Large intestine (tissue), 3 donors: Measurements from ENCODE around the gene TNC. TPM values are rescaled to one million over a fixed set of nuclear protein-coding genes. Genes with fewer than 3 reads are reported as not detected.

ENCODE experiments used
- DNase-seq, 2 donors: peaks; one replicate each; pipeline versions ENCODE4 v3.0.0 to v3.0.0-alpha.2; 2013
- H3K27ac ChIP-seq: one replicate; pipeline ENCODE4 v1.5.1; 2013; ENCODE audit warnings: low read length
- H3K27me3 ChIP-seq: 2 replicates; pipeline ENCODE4 v1.6.1; 2013; ENCODE audit warnings: low read length; ENCODE audit not compliant: control insufficient read depth, insufficient read depth
- H3K36me3 ChIP-seq: 2 replicates; pipeline ENCODE4 v1.6.1; 2013; ENCODE audit warnings: low read length; ENCODE audit not compliant: control insufficient read depth, insufficient read depth
- H3K4me1 ChIP-seq: one replicate; pipeline ENCODE4 v1.6.1; 2013; ENCODE audit warnings: low read length; ENCODE audit not compliant: control insufficient read depth, insufficient read depth
- H3K4me3 ChIP-seq: one replicate; pipeline ENCODE4 v1.5.1; 2013; ENCODE audit warnings: low read length
- H3K9me3 ChIP-seq: one replicate; pipeline ENCODE4 v1.6.1; 2013; ENCODE audit warnings: mild to moderate bottlenecking, low read depth, low read length, moderate library complexity; ENCODE audit not compliant: control insufficient read depth
- WGBS: methylation state at CpG from one replicate; pipeline ENCODE4 v1.1.5; 2013; ENCODE audit warnings: low lambda C conversion rate; ENCODE audit not compliant: insufficient coverage; 5-methylcytosine and 5-hydroxymethylcytosine counted together
- polyA plus RNA-seq: library from polyadenylated mRNA; unstranded; fragments of 120-200 nt; gene quantifications from one replicate; pipeline ENCODE4 v1.2.1, GENCODE V29; 2013

The TNC gene
- polyA plus RNA-seq, 1 donor = 19.9 TPM

- Histone ChIP-seq H3K36me3 (no peaks in the 10 kb centered on the region), H3K4me3 (no peak overlapping the region), H3K4me1 (peaks cover 3% of the 10 kb centered on the region), H3K27me3 (peaks cover 2% of the 10 kb centered on the region), H3K27ac (no peak overlapping the region), H3K9me3 (no peaks in the 10 kb centered on the region)
- WGBS = no CpG with 5 or more reads among the region's 2 CpGs
- DNase-seq = no peak
Observed at GRCh38 chr9:115036691-115037090, 81.3 kb downstream of the TNC start.

GRCh38 chr9:115035841-115036612 is 81.9 kb downstream of the TNC start:
- no peak overlapping the region for H3K27ac ChIP-seq
- H3K4me3 ChIP-seq = no peak overlapping the region
- peaks cover 3% of the 10 kb centered on the region for H3K4me1 ChIP-seq
- no peak for DNase-seq
- no peaks in the 10 kb centered on the region for H3K9me3 ChIP-seq
- peaks cover 2% of the 10 kb centered on the region for H3K27me3 ChIP-seq
- 100% methylated on average over 1 of the region's 17 CpGs for WGBS
- H3K36me3 ChIP-seq = no peaks in the 10 kb centered on the region

- WGBS = no CpG with 5 or more reads among the region's 1 CpG
- Histone ChIP-seq H3K27ac (no peak overlapping the region), H3K36me3 (peaks cover 3% of the 10 kb centered on the region), H3K4me1 (peaks cover 3% of the 10 kb centered on the region), H3K9me3 (no peaks in the 10 kb centered on the region), H3K27me3 (peaks cover 2% of the 10 kb centered on the region), H3K4me3 (no peak overlapping the region)
- DNase-seq = no peak
Observed at GRCh38 chr9:115034801-115035200, 83.2 kb downstream of the TNC start.

GRCh38 chr9:115033800-115034199 is 84.2 kb downstream of the TNC start:
- Histone ChIP-seq H3K4me1 (peaks cover 3% of the 10 kb centered on the region), H3K27me3 (peaks cover 2% of the 10 kb centered on the region), H3K27ac (no peak overlapping the region), H3K36me3 (peaks cover 3% of the 10 kb centered on the region), H3K4me3 (no peak overlapping the region), H3K9me3 (no peaks in the 10 kb centered on the region)
- no CpG with 5 or more reads among the region's 2 CpGs for WGBS
- DNase-seq = no peak

GRCh38 chr9:115032296-115032695 is 85.7 kb downstream of the TNC start:
- H3K4me1 ChIP-seq = peaks cover 3% of the 10 kb centered on the region
- peaks cover 2% of the 10 kb centered on the region for H3K27me3 ChIP-seq
- H3K9me3 ChIP-seq = no peaks in the 10 kb centered on the region
- no peak for DNase-seq
- no peak overlapping the region for H3K4me3 ChIP-seq
- no peak overlapping the region for H3K27ac ChIP-seq
- WGBS = no CpG with 5 or more reads among the region's 1 CpG
- H3K36me3 ChIP-seq = peaks cover 3% of the 10 kb centered on the region

- H3K4me3 ChIP-seq = no peak overlapping the region
- no peak overlapping the region for H3K27ac ChIP-seq
- H3K4me1 ChIP-seq = no peaks in the 10 kb centered on the region
- H3K9me3 ChIP-seq = no peaks in the 10 kb centered on the region
- H3K36me3 ChIP-seq = peaks cover 3% of the 10 kb centered on the region
- no peaks in the 10 kb centered on the region for H3K27me3 ChIP-seq
- no CpG with 5 or more reads among the region's 4 CpGs for WGBS
- peak in 1 of 2 donors; percentile 16 for DNase-seq
Observed at GRCh38 chr9:115030006-115030405, 88.0 kb downstream of the TNC start.

- no peak for DNase-seq
- Histone ChIP-seq H3K27ac (no peak overlapping the region), H3K27me3 (no peaks in the 10 kb centered on the region), H3K36me3 (peaks cover 3% of the 10 kb centered on the region), H3K4me3 (no peak overlapping the region), H3K9me3 (no peaks in the 10 kb centered on the region), H3K4me1 (no peaks in the 10 kb centered on the region)
Observed at GRCh38 chr9:115025721-115026120, 92.2 kb downstream of the TNC start.

GRCh38 chr9:115024925-115025535 is 92.9 kb downstream of the TNC start:
- no peak for DNase-seq
- Histone ChIP-seq H3K9me3 (no peaks in the 10 kb centered on the region), H3K36me3 (peaks cover under 1% of the 10 kb centered on the region), H3K4me3 (no peak overlapping the region), H3K27me3 (no peaks in the 10 kb centered on the region), H3K4me1 (no peaks in the 10 kb centered on the region), H3K27ac (no peak overlapping the region)
- 20% methylated on average over 1 of the region's 5 CpGs for WGBS

- Histone ChIP-seq H3K4me3 (no peak overlapping the region), H3K27ac (no peak overlapping the region), H3K36me3 (no peaks in the 10 kb centered on the region), H3K27me3 (no peaks in the 10 kb centered on the region), H3K9me3 (no peaks in the 10 kb centered on the region), H3K4me1 (peaks cover 10% of the 10 kb centered on the region)
- no peak for DNase-seq
- WGBS = 100% methylated on average over 3 of the region's 6 CpGs
Observed at GRCh38 chr9:115022760-115023434, 95.1 kb downstream of the TNC start.

- Histone ChIP-seq H3K4me1 (peaks cover 11% of the 10 kb centered on the region), H3K9me3 (no peaks in the 10 kb centered on the region), H3K4me3 (no peak overlapping the region), H3K27me3 (no peaks in the 10 kb centered on the region), H3K27ac (peak overlapping the region; percentile 38), H3K36me3 (no peaks in the 10 kb centered on the region)
- WGBS = no CpG with 5 or more reads among the region's 8 CpGs
- peak; percentile 57 to 82 for DNase-seq
Observed at GRCh38 chr9:115018547-115019435, 99.2 kb downstream of the TNC start.
